Tibial nerve (tissue), 4 donors: ENCODE measurements around the gene RCOR2.

Experiments used
- EP300 ChIP-seq, 2 donors: sonication (generic); formaldehyde crosslinking; IDR thresholded peaks; one replicate each; pipeline ENCODE4 v1.6.1; 2017; ENCODE audit warnings: antibody characterized with exemption in 2 of 2, mild to moderate bottlenecking in 1 of 2
- TF ChIP-seq, protein P1 (sequence below), 5 experiments: fragments of 200-600 bp in 3 of 5; fragments of 450-650 bp in 2 of 5; sonication (generic) in 3 of 5; IDR thresholded peaks; one replicate each; pipeline ENCODE4 v1.5.1; 2016 to 2019; ENCODE audit warnings: antibody characterized with exemption in 5 of 5, mild to moderate bottlenecking in 3 of 5, moderate library complexity in 2 of 5

DNA sequence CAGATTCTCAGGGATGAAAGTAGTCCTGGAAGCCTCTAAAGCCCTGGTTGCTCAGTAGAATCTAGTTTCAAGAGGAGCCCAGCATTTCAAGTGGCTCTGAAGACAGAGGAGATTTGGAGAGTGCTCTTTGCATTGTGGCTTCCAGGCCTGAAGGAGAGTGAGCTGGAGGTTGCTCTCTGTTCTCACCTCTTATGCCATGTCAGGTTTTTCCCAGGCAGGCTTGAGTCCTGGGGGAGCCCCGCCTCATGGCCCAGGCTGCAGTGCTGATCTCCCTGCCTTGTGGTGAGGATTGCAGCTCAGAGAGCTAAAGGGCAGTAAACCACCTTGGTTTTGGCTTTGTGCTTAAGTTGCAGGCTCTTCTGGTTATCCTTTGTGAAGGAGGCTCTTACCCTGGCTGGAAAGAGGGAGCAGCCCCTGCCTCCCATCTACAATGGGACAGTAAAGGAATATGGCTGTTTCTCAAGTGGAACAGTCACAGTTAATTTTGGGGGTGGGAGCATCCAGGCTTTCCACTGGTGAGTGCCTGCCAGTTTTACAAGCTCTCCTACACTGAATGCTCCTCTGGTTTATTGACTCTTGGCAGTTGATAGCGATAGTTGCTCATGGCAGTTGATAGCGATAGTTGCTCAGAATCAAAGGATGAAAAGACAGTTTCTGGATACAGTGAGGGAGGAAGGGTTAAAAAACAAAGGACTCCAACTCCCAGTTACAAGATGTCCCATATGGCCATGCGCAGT is 32.6 kb downstream of the RCOR2 start:
- TF ChIP-seq, protein P1, sequence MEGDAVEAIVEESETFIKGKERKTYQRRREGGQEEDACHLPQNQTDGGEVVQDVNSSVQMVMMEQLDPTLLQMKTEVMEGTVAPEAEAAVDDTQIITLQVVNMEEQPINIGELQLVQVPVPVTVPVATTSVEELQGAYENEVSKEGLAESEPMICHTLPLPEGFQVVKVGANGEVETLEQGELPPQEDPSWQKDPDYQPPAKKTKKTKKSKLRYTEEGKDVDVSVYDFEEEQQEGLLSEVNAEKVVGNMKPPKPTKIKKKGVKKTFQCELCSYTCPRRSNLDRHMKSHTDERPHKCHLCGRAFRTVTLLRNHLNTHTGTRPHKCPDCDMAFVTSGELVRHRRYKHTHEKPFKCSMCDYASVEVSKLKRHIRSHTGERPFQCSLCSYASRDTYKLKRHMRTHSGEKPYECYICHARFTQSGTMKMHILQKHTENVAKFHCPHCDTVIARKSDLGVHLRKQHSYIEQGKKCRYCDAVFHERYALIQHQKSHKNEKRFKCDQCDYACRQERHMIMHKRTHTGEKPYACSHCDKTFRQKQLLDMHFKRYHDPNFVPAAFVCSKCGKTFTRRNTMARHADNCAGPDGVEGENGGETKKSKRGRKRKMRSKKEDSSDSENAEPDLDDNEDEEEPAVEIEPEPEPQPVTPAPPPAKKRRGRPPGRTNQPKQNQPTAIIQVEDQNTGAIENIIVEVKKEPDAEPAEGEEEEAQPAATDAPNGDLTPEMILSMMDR (IDR thresholded peaks at IDR 0.05) = no peak
- no peak for TF ChIP-seq EP300 (IDR thresholded peaks at IDR 0.05)
